Measurements from ENCODE around the gene UBE3C. TPM values are rescaled to one million over a fixed set of nuclear protein-coding genes. Genes with fewer than 3 reads are reported as not detected.

UBE3C gene
- total and polyA plus RNA-seq, 2 experiments from 2014 or later: 30.8 to 92.7 TPM

DNA sequence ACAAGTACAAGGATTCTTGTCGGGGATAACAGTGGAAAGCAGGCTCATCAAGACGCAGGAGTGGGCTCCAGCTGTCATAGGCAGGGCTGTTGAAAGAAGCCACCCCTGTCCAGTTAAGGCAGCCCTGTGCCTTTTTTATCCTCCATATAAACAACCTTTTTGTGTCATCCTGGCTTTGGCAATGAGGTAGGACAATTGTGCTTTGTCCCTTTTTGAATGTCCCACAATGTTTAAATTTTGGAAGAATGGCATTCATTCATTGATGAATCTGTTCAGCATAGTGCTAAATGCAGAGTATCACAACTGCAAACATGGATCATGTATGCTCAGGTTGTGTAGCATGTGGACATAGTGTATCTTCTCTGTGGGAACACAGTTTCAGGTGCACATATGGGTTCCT is 66.7 kb downstream of the UBE3C start:
- Histone ChIP-seq H3K27me3 (replicated peaks; ENCODE audit: insufficient read depth) (no peaks in the 10 kb centered on the region), H3K4me2 (ENCODE audit: unreplicated experiment) (no peak overlapping the region), H3K36me3 (ENCODE audit: low read depth) (peaks cover 24% of the 10 kb centered on the region), H4K20me1 (ENCODE audit: insufficient read depth) (no peaks in the 10 kb centered on the region), H2AFZ (no peak overlapping the region), H3K4me1 (ENCODE audit: insufficient read depth) (no peaks in the 10 kb centered on the region), H3K9me2 (ENCODE audit: insufficient read depth) (no peaks in the 10 kb centered on the region), H3K9me3 (ENCODE audit: low read depth) (no peaks in the 10 kb centered on the region), H3F3A (ENCODE audit: insufficient read depth) (no peaks in the 10 kb centered on the region), H3K27ac (no peak overlapping the region), H3K4me3 (no peak overlapping the region), H3K79me2 (ENCODE audit: insufficient read depth) (no peaks in the 10 kb centered on the region; the same call in 1 of the 2 replicates), H3K9ac (no peak overlapping the region)
- no peak for DNase-seq
- in situ Hi-C loops (cut with MboI): no loop called here
- TF ChIP-seq EZH2 (IDR thresholded peaks at IDR 0.05; ENCODE audit: insufficient read depth, poor library complexity, severe bottlenecking) (no peak), EZH2phosphoT487 (IDR thresholded peaks at IDR 0.05; ENCODE audit: insufficient read depth, low read depth) (no peak)
- WGBS, 2 experiments (ENCODE audit: low coverage in 1 of 2, low lambda C conversion rate in 2 of 2, missing lambda C conversion rate in 2 of 2): 67 to 68% methylated on average over 2 of the region's 2 CpGs

DNA sequence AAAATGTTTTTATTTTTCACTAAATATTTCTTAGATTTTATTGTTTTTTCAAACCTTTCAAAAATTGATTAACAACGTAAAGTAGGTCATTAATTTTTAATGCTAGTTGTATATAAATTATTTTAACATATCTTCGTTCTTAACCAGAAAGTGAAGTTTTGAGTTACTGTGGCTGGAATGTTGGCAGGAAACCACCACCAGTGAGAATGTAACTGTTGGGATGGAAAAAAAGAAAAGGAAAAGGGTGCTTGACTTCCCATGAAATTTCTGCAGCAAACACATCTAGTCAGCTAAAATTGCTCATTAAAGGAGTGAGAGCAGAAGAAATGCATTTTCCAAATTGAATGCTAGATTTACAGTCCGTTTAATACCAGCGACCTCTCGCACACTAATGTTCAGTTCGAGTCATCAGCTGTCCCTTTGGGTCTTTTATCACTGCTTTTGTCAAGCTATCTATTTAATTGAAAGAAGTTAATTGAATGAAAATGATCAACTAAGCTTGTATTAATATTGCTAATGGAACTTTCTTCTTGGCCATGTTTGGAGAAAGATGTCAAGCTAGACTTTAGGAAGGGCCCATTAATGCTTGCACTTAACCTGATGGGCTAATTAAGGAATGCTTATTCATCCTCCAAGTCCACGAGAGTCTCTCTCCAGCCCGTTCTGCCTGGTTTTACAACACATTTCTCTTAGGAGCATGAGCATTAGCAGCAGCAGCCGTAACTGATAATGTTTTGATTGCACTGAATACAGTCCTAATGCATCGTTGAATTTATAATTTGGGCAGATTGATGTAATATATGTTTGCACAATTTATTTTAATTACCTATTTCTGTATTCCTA is 70.1 kb downstream of the UBE3C start:
- no peak overlapping the region for H3K4me3 ChIP-seq
- no peaks in the 10 kb centered on the region for H3K4me1 ChIP-seq (ENCODE audit: insufficient read depth)
- H3K9ac ChIP-seq: no peak overlapping the region
- peaks cover 24% of the 10 kb centered on the region for H3K36me3 ChIP-seq (ENCODE audit: low read depth)
- H3F3A ChIP-seq (ENCODE audit: insufficient read depth): peaks cover 6% of the 10 kb centered on the region
- WGBS, 2 experiments (ENCODE audit: low coverage in 1 of 2, low lambda C conversion rate in 2 of 2, missing lambda C conversion rate in 2 of 2): 95% methylated on average over 10 of the region's 10 CpGs
- no peak for DNase-seq
- no peaks in the 10 kb centered on the region for H3K9me2 ChIP-seq (ENCODE audit: insufficient read depth)
- H3K27me3 ChIP-seq (replicated peaks; ENCODE audit: insufficient read depth): no peaks in the 10 kb centered on the region
- TF ChIP-seq EZH2phosphoT487 (IDR thresholded peaks at IDR 0.05; ENCODE audit: insufficient read depth, low read depth) (no peak), EZH2 (IDR thresholded peaks at IDR 0.05; ENCODE audit: insufficient read depth, poor library complexity, severe bottlenecking) (no peak)
- H4K20me1 ChIP-seq (ENCODE audit: insufficient read depth): no peaks in the 10 kb centered on the region
- no peak overlapping the region for H2AFZ ChIP-seq
- in situ Hi-C loops (cut with MboI): no loop called here
- H3K79me2 ChIP-seq (ENCODE audit: insufficient read depth): no peaks in the 10 kb centered on the region; the same call in 1 of the 2 replicates
- H3K9me3 ChIP-seq (ENCODE audit: low read depth): no peaks in the 10 kb centered on the region
- no peak overlapping the region for H3K4me2 ChIP-seq (ENCODE audit: unreplicated experiment)
- no peak overlapping the region for H3K27ac ChIP-seq

DNA sequence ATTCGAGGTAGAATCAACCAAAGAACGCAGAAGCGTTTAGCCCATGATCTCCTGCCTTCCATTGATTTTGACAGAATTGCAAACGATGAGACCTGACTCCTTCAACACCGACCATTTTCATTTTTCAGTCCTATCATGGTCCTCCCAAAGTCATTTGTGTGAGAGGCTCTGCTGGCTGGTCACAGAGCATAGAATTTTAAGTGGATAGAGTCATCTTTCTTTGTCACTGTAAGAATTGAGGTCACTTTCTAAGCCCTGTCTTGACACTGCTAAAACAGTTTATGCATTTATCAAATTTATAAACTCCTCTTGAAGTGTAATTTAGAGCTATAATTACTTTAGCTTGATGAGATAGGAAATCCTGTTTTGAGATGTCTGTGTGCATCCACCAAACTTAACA is 72.0 kb downstream of the UBE3C start:
- Histone ChIP-seq H3F3A (ENCODE audit: insufficient read depth) (peaks cover 6% of the 10 kb centered on the region), H3K4me2 (ENCODE audit: unreplicated experiment) (no peak overlapping the region), H3K27me3 (replicated peaks; ENCODE audit: insufficient read depth) (no peaks in the 10 kb centered on the region), H3K27ac (no peak overlapping the region), H3K4me1 (ENCODE audit: insufficient read depth) (no peaks in the 10 kb centered on the region), H2AFZ (no peak overlapping the region), H3K9me3 (ENCODE audit: low read depth) (no peaks in the 10 kb centered on the region), H3K9ac (no peak overlapping the region), H3K36me3 (ENCODE audit: low read depth) (peaks cover 24% of the 10 kb centered on the region), H3K79me2 (ENCODE audit: insufficient read depth) (peaks cover 9% of the 10 kb centered on the region), H3K9me2 (ENCODE audit: insufficient read depth) (no peaks in the 10 kb centered on the region), H3K4me3 (no peak overlapping the region), H4K20me1 (ENCODE audit: insufficient read depth) (no peaks in the 10 kb centered on the region)
- TF ChIP-seq EZH2phosphoT487 (IDR thresholded peaks at IDR 0.05; ENCODE audit: insufficient read depth, low read depth): no peak
- TF ChIP-seq EZH2 (IDR thresholded peaks at IDR 0.05; ENCODE audit: insufficient read depth, poor library complexity, severe bottlenecking): no peak
- 98 to 99% methylated on average over 5 of the region's 5 CpGs for WGBS, 2 experiments (ENCODE audit: low coverage in 1 of 2, low lambda C conversion rate in 2 of 2, missing lambda C conversion rate in 2 of 2)
- in situ Hi-C loops (cut with MboI): no loop called here
- no peak for DNase-seq

DNA sequence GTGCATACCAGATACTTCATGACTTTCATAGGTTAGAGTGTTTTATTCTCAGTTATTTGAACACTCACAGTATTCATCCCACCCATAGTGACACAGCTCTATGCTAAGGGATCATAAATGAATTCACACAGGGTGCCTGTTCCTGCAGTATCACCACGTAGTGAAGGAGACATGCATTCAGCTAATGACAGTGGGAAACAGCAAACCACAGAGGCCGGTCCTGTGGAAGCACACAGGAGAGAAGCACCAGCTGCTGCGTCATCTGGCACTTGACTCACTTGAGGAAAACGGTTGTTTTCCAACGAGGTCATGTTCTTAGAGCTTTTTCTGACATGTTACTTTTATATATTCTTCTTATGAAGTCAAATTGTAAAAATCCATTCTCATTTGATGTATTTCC is 73.0 kb downstream of the UBE3C start:
- Histone ChIP-seq H3K9ac (no peak overlapping the region), H3K4me3 (no peak overlapping the region), H3K36me3 (ENCODE audit: low read depth) (peaks cover 26% of the 10 kb centered on the region), H3K9me3 (ENCODE audit: low read depth) (no peaks in the 10 kb centered on the region), H3K79me2 (ENCODE audit: insufficient read depth) (peaks cover 9% of the 10 kb centered on the region), H2AFZ (no peak overlapping the region), H3K9me2 (ENCODE audit: insufficient read depth) (no peaks in the 10 kb centered on the region), H3K27ac (no peak overlapping the region), H3K4me2 (ENCODE audit: unreplicated experiment) (no peak overlapping the region), H4K20me1 (ENCODE audit: insufficient read depth) (no peaks in the 10 kb centered on the region), H3F3A (ENCODE audit: insufficient read depth) (peaks cover 6% of the 10 kb centered on the region), H3K4me1 (ENCODE audit: insufficient read depth) (no peaks in the 10 kb centered on the region), H3K27me3 (replicated peaks; ENCODE audit: insufficient read depth) (no peaks in the 10 kb centered on the region)
- TF ChIP-seq EZH2phosphoT487 (IDR thresholded peaks at IDR 0.05; ENCODE audit: insufficient read depth, low read depth) (no peak), EZH2 (IDR thresholded peaks at IDR 0.05; ENCODE audit: insufficient read depth, poor library complexity, severe bottlenecking) (no peak)
- 73 to 76% methylated on average over 5 of the region's 5 CpGs for WGBS, 2 experiments (ENCODE audit: low coverage in 1 of 2, low lambda C conversion rate in 2 of 2, missing lambda C conversion rate in 2 of 2)
- DNase-seq: peak; percentile 21
- in situ Hi-C loops (cut with MboI): no loop called here
